DMS153 treated with DMSO at 0.1 percent for 48 hours (cell line): ENCODE measurements around the gene CCDC34.

Experiments
- DNase-seq: peaks from one replicate; lab custom pipeline; 2025; ENCODE audit not compliant: unreplicated experiment; lab: John Stamatoyannopoulos, UW

The CCDC34 gene

GRCh38 chr11:27292637-27293010, 70.4 kb downstream of the CCDC34 start:
- no peak for DNase-seq

GRCh38 chr11:27291954-27292636, 70.9 kb downstream of the CCDC34 start:
- no peak for DNase-seq

GRCh38 chr11:27291302-27291889, 71.6 kb downstream of the CCDC34 start:
- DNase-seq: no peak

DNA sequence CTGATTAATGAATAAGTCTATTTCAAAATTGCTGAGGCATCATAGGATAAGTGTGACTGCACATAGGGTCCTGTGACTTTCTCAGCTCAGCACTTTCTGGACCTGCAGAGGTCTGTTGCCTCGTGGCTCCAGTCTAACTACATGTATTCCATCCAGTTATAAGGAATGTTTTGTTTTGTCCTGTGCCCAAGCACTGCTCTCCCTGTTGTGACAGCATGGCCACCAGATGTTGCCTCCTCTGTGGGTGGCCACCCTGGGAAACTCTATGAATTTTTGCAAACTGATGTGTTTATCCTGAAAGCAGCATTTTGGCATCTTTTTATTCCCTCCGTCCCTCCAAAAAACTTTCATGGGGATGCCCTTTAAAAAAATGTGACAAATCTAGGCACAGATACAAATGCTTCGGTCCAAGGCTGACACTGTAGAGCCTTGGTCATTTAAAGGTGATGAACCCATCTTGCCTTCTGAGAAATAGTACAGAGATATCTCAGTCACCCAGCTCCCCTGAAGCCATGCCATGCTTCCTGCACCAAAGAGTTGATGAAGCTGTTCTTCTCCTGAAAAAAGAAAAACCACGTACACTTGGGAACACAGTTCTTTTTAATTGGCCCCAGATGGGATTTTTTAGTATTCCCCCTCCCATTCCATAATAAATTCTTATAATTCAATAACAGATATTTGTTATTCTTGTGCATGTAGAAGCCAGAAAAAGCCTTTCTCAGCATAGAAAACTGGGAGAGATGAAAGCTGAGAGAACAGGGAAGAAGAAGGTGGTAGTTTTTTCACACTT, 72.6 kb downstream of the CCDC34 start:
- DNase-seq: no peak
